D721Med (cell line): Measurements from ENCODE around the gene HADH.

Experiments
- DNase-seq: peaks from one replicate; pipeline ENCODE4 v3.0.0; 2011; ENCODE audit warnings: low spot score; ENCODE audit not compliant: insufficient read length
- FAIRE-seq: peaks from 2 replicates; lab custom pipeline; 2011; peaks lifted over from hg19 to GRCh38; lab: Jason Lieb, UNC
- TF ChIP-seq, protein P1 (sequence below): IDR thresholded peaks from 2 replicates; pipeline ENCODE4 v1.5.1; 2012; ENCODE audit warnings: mild to moderate bottlenecking, control low read depth; ENCODE audit not compliant: insufficient read depth; ENCODE audit errors: missing control alignments

Gene HADH

DNA sequence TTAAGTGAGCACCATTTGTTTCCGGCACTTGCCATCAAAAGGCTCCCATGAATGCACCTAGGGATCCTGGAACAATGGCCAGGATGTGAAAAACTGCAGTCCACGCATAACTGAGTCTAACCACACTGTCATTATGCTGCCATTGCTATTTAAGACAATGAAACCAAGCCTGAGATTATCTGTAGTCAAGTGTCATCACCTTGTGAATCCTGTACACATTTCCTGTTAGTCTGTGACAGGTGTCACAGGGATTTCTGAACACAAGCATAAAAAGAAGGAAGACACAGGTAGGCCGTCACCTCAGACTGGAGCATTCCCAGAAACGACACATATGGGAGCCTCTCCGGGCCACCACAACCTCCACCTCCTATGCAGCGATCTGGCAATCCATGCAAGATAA, 66.7 kb downstream of the HADH start:
- FAIRE-seq (no peak), DNase-seq (no peak)

DNA sequence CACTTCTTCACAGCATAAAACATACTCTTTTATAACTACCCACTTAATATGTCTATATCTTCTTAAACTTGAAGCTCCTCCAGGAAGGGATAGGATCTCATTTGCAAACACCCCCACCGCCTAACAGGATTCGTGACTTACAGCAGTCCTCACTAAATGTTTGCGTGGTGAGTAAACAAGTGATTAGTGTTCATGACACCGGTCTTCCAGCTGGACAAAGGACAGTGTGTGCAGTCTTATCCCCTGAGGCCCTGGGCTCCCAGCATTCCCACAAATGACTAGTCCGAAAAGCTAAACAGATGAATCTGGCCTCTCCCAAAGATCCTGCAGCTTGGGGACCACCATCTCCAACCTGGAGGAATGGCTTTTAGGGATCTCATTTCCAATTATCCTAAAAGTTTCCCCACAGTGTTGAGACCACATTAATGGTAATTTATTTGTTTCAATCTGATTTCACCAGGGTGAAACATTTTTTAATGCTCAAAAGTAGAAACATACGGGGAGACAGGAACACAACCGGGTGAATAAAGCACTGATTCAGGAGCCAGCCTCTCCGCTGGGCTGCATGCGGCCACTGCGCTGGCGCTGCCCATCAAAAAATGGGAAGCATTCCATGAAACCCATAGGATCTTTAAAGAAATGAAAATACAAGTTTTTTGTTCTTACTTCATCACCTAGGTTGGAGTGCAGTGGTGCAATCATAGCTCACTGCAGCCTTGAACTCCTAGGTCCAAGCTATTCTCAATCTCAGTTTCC, 69.2 kb downstream of the HADH start:
- TF ChIP-seq, protein P1, sequence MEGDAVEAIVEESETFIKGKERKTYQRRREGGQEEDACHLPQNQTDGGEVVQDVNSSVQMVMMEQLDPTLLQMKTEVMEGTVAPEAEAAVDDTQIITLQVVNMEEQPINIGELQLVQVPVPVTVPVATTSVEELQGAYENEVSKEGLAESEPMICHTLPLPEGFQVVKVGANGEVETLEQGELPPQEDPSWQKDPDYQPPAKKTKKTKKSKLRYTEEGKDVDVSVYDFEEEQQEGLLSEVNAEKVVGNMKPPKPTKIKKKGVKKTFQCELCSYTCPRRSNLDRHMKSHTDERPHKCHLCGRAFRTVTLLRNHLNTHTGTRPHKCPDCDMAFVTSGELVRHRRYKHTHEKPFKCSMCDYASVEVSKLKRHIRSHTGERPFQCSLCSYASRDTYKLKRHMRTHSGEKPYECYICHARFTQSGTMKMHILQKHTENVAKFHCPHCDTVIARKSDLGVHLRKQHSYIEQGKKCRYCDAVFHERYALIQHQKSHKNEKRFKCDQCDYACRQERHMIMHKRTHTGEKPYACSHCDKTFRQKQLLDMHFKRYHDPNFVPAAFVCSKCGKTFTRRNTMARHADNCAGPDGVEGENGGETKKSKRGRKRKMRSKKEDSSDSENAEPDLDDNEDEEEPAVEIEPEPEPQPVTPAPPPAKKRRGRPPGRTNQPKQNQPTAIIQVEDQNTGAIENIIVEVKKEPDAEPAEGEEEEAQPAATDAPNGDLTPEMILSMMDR, result no peak
- DNase-seq (no peak), FAIRE-seq (no peak)

More for the DNA sequence above, 66.7 kb downstream of the HADH start:
- TF ChIP-seq, protein P1, result no peak

DNA sequence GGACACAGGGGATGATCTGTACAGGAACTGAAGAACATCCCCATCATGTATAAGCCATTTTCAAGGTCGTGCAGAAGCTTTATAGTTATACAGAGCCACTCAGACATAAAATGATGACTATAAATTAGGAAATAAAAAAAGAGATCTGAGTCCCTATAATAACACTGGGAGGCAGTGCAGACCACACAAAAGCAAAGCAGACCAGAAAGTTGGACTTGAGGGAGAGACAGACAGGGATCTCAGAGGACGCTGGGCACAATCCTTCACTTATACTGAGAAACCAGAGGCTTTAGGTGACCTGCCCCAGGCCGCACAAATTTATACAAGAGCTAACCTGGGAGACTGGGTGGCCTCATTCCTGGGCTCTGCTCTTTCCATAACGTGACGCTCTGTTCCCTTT, 70.5 kb downstream of the HADH start:
- TF ChIP-seq, protein P1, result peak; percentile 36
- DNase-seq, result no peak
- no peak for FAIRE-seq

DNA sequence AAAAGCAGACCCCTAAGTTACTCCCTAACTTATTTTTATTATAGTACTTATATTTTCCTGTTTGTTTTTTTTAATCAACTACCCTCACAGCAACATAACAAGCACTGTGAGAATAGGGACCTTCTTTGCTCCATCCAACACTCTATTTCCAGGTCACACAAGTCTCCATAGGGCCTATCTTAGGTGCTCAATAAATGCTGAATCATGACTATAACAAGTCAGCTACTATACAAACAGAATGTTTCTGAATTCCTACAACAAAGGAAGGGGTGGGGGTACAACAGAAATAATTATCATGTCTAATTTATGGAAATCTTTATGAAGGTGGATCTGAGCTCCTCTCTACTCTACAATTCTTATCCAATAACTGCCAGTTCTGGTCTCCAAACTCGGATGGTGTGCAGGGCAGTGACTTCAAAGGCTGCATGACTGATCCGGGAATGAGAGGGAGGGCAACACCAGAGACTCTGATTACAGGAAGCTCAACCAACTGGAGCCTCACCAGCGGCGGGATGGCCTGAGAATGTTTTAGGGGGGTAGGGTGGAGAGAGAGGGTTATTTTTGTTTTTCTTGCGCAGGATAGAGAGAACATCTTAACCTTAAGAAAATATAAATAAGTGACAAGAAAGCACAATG, 71.1 kb downstream of the HADH start:
- no peak for DNase-seq
- TF ChIP-seq, protein P1, result no peak
- no peak for FAIRE-seq

DNA sequence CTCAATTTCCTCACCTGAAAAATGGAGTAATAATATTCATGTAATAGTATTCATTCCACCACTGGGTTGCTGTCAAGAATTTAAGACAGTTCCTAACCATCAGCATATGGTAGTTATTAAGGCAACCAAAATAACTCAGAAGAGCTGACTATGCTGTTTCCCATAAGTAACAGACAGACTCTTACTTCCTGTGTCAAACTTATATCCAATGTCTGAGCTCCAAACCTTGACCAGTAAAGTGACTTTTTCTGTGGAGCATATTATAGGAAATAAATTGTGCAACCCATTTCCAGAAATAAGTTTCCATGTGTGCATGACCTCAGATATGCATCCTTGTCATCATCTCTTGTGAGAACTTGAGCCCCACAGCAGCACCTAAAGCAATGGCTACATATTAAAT, 78.8 kb downstream of the HADH start:
- TF ChIP-seq, protein P1, result no peak
- FAIRE-seq (no peak), DNase-seq (no peak)

DNA sequence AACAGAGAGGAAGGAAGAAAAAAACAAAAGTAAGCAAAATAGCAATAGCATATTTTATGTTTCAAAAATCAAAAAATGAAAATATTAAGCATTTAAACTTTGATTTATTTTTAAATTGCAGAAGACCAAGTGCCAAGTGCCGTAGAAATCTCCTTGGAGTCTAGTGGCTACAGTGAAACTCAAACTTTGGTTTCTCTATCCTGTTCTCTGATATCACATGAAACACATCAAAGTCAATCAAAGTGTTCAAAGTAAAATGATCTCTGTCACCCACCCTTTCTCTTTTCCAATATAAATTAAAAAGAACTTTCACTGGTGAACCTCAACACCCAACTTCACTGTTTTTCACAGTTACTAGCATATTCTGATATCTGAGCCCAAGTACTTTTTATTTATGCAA, 81.1 kb downstream of the HADH start:
- TF ChIP-seq, protein P1, result no peak
- FAIRE-seq (no peak), DNase-seq (no peak)

DNA sequence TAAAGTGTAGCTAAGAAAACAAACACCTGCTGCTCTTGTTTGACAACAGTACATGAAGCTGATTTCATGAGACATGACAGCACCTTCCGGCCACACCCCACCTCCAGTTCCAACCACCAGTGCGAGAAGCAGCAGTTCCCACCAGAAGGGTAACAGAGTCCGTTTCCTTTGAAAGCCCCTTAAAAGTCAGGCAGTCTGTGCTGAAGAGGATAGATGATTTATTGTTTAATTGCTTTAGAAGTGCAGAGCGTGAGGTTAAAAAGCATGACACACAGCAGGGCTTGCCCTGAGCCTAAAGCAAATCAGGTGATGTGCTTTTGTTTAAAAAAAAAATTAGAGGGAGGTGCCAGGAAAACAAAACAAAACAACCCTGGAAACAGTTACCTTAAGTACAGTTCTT, 82.6 kb downstream of the HADH start:
- TF ChIP-seq, protein P1, result no peak
- DNase-seq, result no peak
- FAIRE-seq, result no peak
